Esophagus squamous epithelium (tissue), 4 donors: ENCODE data around the gene PDLIM5.

Experiments
- POLR2A ChIP-seq, 4 donors: fragments of 450-650 bp; IDR thresholded peaks; one replicate each; pipeline ENCODE4 v1.6.1; 2017; ENCODE audit warnings: antibody characterized with exemption in 4 of 4, mild to moderate bottlenecking in 4 of 4, moderate library complexity in 3 of 4
- TF ChIP-seq, protein P1 (sequence below), 6 experiments: fragments of 450-650 bp in 4 of 6; fragments of 200-600 bp in 2 of 6; sonication (generic) in 2 of 6; IDR thresholded peaks; one replicate each; pipeline ENCODE4 v1.5.1; 2016 to 2019; ENCODE audit warnings: antibody characterized with exemption in 6 of 6, mild to moderate bottlenecking in 4 of 6, moderate library complexity in 4 of 6

- TF ChIP-seq, protein P1, sequence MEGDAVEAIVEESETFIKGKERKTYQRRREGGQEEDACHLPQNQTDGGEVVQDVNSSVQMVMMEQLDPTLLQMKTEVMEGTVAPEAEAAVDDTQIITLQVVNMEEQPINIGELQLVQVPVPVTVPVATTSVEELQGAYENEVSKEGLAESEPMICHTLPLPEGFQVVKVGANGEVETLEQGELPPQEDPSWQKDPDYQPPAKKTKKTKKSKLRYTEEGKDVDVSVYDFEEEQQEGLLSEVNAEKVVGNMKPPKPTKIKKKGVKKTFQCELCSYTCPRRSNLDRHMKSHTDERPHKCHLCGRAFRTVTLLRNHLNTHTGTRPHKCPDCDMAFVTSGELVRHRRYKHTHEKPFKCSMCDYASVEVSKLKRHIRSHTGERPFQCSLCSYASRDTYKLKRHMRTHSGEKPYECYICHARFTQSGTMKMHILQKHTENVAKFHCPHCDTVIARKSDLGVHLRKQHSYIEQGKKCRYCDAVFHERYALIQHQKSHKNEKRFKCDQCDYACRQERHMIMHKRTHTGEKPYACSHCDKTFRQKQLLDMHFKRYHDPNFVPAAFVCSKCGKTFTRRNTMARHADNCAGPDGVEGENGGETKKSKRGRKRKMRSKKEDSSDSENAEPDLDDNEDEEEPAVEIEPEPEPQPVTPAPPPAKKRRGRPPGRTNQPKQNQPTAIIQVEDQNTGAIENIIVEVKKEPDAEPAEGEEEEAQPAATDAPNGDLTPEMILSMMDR (IDR thresholded peaks at IDR 0.05), result no peak
- no peak for TF ChIP-seq POLR2A (IDR thresholded peaks at IDR 0.05)
These were observed 228.6 kb downstream of the PDLIM5 start for GRCh38 chr4:94680176-94680862.
